Gastroesophageal sphincter (tissue), 4 donors: ENCODE data around the gene ZEB1. TPM values are rescaled to one million over a fixed set of nuclear protein-coding genes. Genes with fewer than 3 reads are reported as not detected.

ENCODE experiments used
- ATAC-seq: fragments of 150-250 bp; one replicate; pipeline ENCODE4 v1.9.1; 2016; ENCODE audit warnings: mild to moderate bottlenecking, moderate library complexity
- H3K27ac ChIP-seq, 4 donors: fragments of 200-600 bp; sonication (generic) in 3 of 4; 1 replicate in 3 of 4; 2 replicates in 1 of 4; pipeline ENCODE4 v1.5.1; 2016 to 2019
- H3K27me3 ChIP-seq: fragments of 200-600 bp; sonication (generic); one replicate; pipeline ENCODE4 v1.5.1; 2019
- H3K36me3 ChIP-seq, 2 donors: fragments of 200-600 bp; sonication (generic); one replicate each; pipeline ENCODE4 v1.5.1; 2019; ENCODE audit warnings: control low read depth in 1 of 2
- H3K4me1 ChIP-seq, 3 donors: fragments of 200-600 bp; sonication (generic); 1 replicate in 2 of 3; 2 replicates in 1 of 3; pipeline ENCODE4 v1.5.1; 2016 to 2019; ENCODE audit warnings: control low read depth in 2 of 3
- H3K4me3 ChIP-seq, 2 donors: fragments of 200-600 bp; sonication (generic); one replicate each; pipeline ENCODE4 v1.5.1; 2019; ENCODE audit warnings: mild to moderate bottlenecking in 1 of 2, moderate library complexity in 1 of 2
- H3K9me3 ChIP-seq, 3 donors: fragments of 200-600 bp; sonication (generic); one replicate each; pipeline ENCODE4 v1.5.1; 2017 to 2019; ENCODE audit warnings: control low read depth in 2 of 3
- EP300 ChIP-seq: sonication (generic); formaldehyde crosslinking; IDR thresholded peaks from one replicate; pipeline ENCODE4 v1.6.1; 2017; ENCODE audit warnings: antibody characterized with exemption, mild to moderate bottlenecking
- POLR2A ChIP-seq, 2 donors: fragments of 450-650 bp; IDR thresholded peaks; one replicate each; pipeline ENCODE4 v1.6.1; 2017; ENCODE audit warnings: antibody characterized with exemption in 2 of 2, mild to moderate bottlenecking in 2 of 2, moderate library complexity in 1 of 2
- POLR2AphosphoS5 ChIP-seq: sonication (generic); formaldehyde crosslinking; IDR thresholded peaks from one replicate; pipeline ENCODE4 v1.6.1; 2017; ENCODE audit warnings: antibody characterized with exemption
- WGBS, 2 donors: methylation state at CpG; one replicate each; pipeline ENCODE4 v1.1.5; 2018; ENCODE audit warnings: low coverage in 1 of 2; 5-methylcytosine and 5-hydroxymethylcytosine counted together
- total RNA-seq, 4 donors: library from RNA; depleted of rRNA; stranded (reverse); fragments of >200 nt; gene quantifications; one replicate each; pipeline ENCODE4 v1.1.0, GENCODE V29; 2016
- TF ChIP-seq, protein P1 (sequence below), 4 experiments: fragments of 200-600 bp in 2 of 4; fragments of 450-650 bp in 2 of 4; sonication (generic) in 1 of 4; IDR thresholded peaks; one replicate each; pipeline ENCODE4 v1.5.1; 2017 to 2019; ENCODE audit warnings: antibody characterized with exemption in 4 of 4, mild to moderate bottlenecking in 2 of 4, moderate library complexity in 2 of 4

ZEB1 gene
- total RNA-seq, 4 donors from 2014 or later = 191 to 219 (median 198) TPM

GRCh38 chr10:31374146-31374696 lies 55.2 kb downstream of the ZEB1 start:
- WGBS, 2 donors = 82 to 86% methylated on average over 2 of the region's 2 CpGs
- no peak for ATAC-seq
- no peak overlapping the region for H3K27ac ChIP-seq
- H3K4me1 ChIP-seq = peaks cover 0 to 30% (median 2%) of the 10 kb centered on the region in 3 donors
- no peaks in the 10 kb centered on the region for H3K27me3 ChIP-seq
- no peak overlapping the region for H3K4me3 ChIP-seq
- no peaks in the 10 kb centered on the region for H3K36me3 ChIP-seq
- TF ChIP-seq POLR2AphosphoS5 (no peak), POLR2A (IDR thresholded peaks at IDR 0.05) (no peak), EP300 (no peak)
- TF ChIP-seq, protein P1, sequence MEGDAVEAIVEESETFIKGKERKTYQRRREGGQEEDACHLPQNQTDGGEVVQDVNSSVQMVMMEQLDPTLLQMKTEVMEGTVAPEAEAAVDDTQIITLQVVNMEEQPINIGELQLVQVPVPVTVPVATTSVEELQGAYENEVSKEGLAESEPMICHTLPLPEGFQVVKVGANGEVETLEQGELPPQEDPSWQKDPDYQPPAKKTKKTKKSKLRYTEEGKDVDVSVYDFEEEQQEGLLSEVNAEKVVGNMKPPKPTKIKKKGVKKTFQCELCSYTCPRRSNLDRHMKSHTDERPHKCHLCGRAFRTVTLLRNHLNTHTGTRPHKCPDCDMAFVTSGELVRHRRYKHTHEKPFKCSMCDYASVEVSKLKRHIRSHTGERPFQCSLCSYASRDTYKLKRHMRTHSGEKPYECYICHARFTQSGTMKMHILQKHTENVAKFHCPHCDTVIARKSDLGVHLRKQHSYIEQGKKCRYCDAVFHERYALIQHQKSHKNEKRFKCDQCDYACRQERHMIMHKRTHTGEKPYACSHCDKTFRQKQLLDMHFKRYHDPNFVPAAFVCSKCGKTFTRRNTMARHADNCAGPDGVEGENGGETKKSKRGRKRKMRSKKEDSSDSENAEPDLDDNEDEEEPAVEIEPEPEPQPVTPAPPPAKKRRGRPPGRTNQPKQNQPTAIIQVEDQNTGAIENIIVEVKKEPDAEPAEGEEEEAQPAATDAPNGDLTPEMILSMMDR (IDR thresholded peaks at IDR 0.05) = no peak
- no peaks in the 10 kb centered on the region for H3K9me3 ChIP-seq

GRCh38 chr10:31381171-31381570 lies 62.2 kb downstream of the ZEB1 start:
- Histone ChIP-seq H3K27me3 (no peaks in the 10 kb centered on the region), H3K36me3 (no peaks in the 10 kb centered on the region), H3K4me1 (no peaks in the 10 kb centered on the region), H3K27ac (no peak overlapping the region), H3K4me3 (no peak overlapping the region), H3K9me3 (no peaks in the 10 kb centered on the region)
- TF ChIP-seq POLR2A (IDR thresholded peaks at IDR 0.05) (no peak), EP300 (no peak), POLR2AphosphoS5 (no peak)
- TF ChIP-seq, protein P1 (IDR thresholded peaks at IDR 0.05) = no peak
- ATAC-seq = no peak
- WGBS, 2 donors = 83 to 90% methylated on average over 1 of the region's 1 CpG

DNA sequence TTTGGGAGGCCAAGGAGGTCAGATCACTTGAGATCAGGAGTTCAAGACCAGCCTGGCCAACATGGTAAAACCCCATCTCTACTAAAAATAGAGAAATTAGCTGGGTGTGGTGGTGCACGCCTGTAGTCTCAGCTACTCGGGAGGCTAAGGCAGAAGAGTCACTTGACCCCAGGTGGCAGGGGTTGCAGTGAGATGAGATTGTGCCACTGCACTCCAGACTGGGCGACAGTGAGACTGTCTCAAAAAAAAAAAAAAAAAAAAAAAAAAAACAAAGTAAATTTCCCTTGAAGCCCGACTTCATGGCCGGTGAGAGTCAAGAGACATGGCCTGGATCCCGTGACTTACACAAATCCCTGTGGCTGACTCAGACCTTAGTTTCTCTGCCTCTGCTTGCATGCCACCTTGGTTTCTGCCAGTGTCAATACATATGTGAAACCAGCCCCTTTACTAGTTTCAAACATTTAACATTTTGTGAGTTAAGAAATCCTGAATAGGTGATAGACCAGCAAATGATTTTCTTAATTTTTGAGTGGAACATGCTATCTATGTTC lies 62.8 kb downstream of the ZEB1 start:
- Histone ChIP-seq H3K36me3 (no peaks in the 10 kb centered on the region), H3K27ac (no peak overlapping the region), H3K4me1 (no peaks in the 10 kb centered on the region), H3K27me3 (no peaks in the 10 kb centered on the region), H3K4me3 (no peak overlapping the region), H3K9me3 (no peaks in the 10 kb centered on the region)
- ATAC-seq = no peak
- TF ChIP-seq POLR2AphosphoS5 (no peak), EP300 (no peak), POLR2A (IDR thresholded peaks at IDR 0.05) (no peak)
- TF ChIP-seq, protein P1 (IDR thresholded peaks at IDR 0.05) = no peak
- 90 to 92% methylated on average over 2 to 4 of the region's 6 CpGs for WGBS, 2 donors

DNA sequence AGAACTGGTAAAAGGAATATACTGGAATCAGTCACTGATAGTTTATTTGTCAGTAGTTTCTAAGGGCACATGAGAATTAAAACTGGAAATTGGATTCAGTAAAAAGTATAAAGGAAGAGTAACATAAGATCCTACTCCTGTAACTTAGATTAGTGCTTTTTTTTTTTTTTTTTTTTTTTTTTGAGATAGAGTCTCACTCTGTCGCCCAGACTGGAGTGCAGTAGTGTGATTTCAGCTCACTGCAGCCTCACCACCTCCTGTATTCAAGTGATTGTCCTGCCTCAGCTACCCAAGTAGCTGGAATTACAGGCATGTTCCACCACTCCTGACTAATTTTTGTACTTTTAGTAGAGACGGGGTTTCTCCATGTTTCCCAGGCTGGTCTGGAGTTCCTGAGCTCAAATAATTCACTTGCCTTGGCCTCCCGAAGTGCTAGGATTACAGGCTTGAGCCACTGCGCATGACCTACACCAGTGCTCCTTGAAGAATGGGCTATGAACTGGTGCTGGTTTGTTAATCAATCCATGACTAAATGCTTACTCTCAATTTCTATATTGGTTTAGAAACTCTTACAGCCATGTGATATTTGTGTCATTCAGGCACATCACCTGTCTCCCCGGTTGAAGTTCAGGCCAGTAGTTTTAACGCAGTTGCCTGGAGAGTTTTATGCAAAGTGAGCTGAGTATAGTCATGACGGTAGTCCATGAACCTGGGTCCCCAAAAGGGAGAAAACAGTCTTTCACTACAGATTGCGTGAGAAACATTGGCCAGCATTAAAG lies 65.0 kb downstream of the ZEB1 start:
- H3K27ac ChIP-seq = no peak overlapping the region
- no peaks in the 10 kb centered on the region for H3K4me1 ChIP-seq
- no peaks in the 10 kb centered on the region for H3K9me3 ChIP-seq
- no peak overlapping the region for H3K4me3 ChIP-seq
- 97 to 99% methylated on average over 4 to 8 of the region's 8 CpGs for WGBS, 2 donors
- ATAC-seq = no peak
- no peak for TF ChIP-seq POLR2A (IDR thresholded peaks at IDR 0.05)
- TF ChIP-seq POLR2AphosphoS5 = no peak
- TF ChIP-seq, protein P1 (IDR thresholded peaks at IDR 0.05) = no peak
- TF ChIP-seq EP300 = no peak
- no peaks in the 10 kb centered on the region for H3K27me3 ChIP-seq
- peaks cover 0 to 13% of the 10 kb centered on the region in 2 donors for H3K36me3 ChIP-seq

- ATAC-seq = no peak
- Histone ChIP-seq H3K27me3 (no peaks in the 10 kb centered on the region), H3K4me3 (no peak overlapping the region), H3K9me3 (no peaks in the 10 kb centered on the region), H3K36me3 (peaks cover 0 to 17% of the 10 kb centered on the region in 2 donors), H3K4me1 (no peaks in the 10 kb centered on the region), H3K27ac (no peak overlapping the region)
- TF ChIP-seq, protein P1 (IDR thresholded peaks at IDR 0.05) = no peak
- TF ChIP-seq POLR2AphosphoS5 = no peak
- TF ChIP-seq POLR2A (IDR thresholded peaks at IDR 0.05) = no peak
- TF ChIP-seq EP300 = no peak
- WGBS, 2 donors = 88 to 91% methylated on average over 2 of the region's 2 CpGs
Observed at GRCh38 chr10:31384589-31384949, 65.6 kb downstream of the ZEB1 start.
